GM21576 (cell line): ENCODE data around the gene AMPD3.

Experiments used
- ATAC-seq: cut with Tn5 transposase; IDR thresholded peaks from one replicate; pipeline ENCODE4 v1.9.1; 2021; ENCODE audit warnings: mild to moderate bottlenecking, moderate library complexity; ENCODE audit not compliant: unreplicated experiment

Gene AMPD3

DNA sequence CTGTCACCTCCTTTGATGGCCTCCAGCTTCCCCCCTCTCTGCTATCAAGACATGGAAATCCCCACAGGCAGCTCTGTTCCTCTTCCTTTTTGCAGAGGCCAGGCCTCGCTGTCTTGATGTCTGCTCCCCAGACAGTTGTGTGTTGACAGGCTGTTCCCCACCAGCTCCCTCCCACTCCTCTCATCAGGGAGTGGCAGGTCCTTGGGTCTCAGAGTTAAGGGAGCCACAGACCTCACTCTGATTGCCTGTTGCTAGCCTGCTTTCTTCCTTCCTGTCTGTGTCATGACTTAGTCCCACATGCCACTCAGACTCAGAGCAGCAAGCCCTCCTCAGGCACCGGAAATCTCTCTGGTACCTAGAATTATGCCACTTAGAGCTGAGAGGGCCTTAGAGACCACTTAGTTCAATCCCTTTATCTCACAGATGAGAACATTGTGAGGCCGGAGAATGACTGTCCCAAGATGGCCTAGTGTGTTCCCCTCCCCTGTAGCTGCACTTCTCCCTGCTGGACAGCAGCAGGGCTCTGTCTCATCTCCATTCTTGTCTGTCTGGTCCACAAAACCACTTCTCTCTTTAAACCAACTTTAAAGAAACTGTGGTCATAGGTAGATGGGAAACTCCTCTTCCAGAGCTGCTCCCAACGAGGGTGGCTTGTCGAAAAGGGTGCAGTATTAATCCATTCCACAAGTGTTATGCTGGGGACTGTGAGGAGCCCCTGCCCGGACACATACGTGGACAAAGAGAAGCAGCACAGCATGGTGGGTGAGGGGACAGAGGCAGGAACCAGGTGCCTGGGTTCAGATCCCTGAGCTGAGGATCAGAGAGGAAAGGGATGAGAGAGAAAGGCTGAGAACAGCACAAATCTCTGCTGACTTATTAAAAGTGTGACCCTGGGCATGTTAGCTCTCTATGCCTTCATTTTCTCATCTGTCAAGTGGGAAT lies 4.2 kb downstream of the AMPD3 start:
- peak; percentile 45 for ATAC-seq

- ATAC-seq, result peak; percentile 26
Observed at GRCh38 chr11:10460611-10461275, 5.7 kb downstream of the AMPD3 start.

DNA sequence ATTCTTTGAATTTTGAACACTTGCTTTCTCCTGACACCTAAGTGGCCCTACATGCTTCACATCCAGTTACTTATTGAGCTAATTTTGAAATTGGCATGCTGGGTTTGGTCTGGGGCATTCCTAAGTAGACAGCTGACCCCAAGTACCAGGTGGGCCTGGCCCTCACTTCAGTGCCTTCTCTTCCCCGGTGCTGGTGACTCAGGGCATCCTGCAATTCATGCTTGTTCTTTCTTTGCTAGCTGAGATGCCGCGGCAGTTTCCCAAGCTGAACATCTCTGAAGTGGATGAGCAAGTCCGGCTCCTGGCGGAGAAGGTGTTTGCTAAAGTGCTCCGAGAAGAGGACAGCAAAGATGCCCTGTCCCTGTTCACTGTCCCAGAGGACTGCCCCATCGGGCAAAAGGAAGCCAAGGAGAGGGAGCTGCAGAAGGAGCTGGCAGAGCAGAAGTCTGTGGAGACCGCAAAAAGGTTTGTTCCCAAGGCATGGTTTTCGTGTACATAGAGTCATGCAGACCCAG lies 6.3 kb downstream of the AMPD3 start:
- no peak for ATAC-seq

- ATAC-seq, result no peak
Observed at GRCh38 chr11:10462746-10463300, 7.8 kb downstream of the AMPD3 start.

- ATAC-seq, result no peak
Observed at GRCh38 chr11:10473371-10473770, 18.3 kb downstream of the AMPD3 start.

GRCh38 chr11:10474551-10474950 lies 19.5 kb downstream of the AMPD3 start:
- ATAC-seq, result no peak

DNA sequence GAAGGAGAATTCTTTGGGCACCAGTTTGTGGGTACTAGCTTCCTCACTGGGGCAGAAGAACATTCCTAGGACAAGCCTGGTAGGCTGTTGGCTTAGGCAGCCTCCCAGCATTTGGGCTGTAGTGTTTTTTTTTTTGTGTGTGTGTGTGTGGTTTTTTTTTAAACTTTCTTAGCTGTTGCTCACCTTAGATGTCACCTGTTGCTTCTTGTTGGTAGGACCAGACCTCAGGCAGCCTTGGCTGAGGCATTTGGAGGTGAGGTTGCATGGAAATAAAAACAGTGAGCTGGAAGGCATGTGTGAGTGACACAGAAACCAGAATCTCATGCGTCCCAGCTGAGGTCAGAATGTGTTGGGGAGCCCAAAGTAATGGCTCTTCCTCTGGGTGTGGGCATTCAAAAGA lies 21.3 kb downstream of the AMPD3 start:
- no peak for ATAC-seq

- ATAC-seq, result no peak
Observed at GRCh38 chr11:10476927-10477689, 22.0 kb downstream of the AMPD3 start.

GRCh38 chr11:10477690-10478046 lies 22.6 kb downstream of the AMPD3 start:
- no peak for ATAC-seq

GRCh38 chr11:10478066-10478465 lies 23.0 kb downstream of the AMPD3 start:
- ATAC-seq, result no peak

GRCh38 chr11:10478574-10479550 lies 23.8 kb downstream of the AMPD3 start:
- no peak for ATAC-seq

DNA sequence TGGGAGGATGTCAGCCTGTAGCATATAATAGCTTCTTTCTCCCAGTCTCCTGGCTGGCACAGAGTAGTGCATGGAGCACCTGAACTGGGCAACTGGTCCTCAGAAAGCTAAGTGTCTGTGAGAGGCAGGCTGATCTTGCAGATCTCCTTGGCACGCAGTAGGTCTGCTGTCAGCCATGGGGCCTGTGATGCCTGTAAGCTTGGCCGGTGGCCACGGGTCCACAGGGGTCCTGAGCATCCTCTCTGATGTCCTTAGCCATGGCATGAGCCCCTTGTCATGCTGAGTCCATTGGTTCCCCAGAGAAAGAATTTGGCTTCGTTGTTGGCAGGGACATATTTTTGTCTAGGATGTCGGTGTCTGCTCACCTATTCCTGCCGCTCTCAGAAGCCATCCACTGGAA lies 25.0 kb downstream of the AMPD3 start:
- no peak for ATAC-seq

- ATAC-seq, result no peak
Observed at GRCh38 chr11:10480760-10481159, 25.7 kb downstream of the AMPD3 start.

DNA sequence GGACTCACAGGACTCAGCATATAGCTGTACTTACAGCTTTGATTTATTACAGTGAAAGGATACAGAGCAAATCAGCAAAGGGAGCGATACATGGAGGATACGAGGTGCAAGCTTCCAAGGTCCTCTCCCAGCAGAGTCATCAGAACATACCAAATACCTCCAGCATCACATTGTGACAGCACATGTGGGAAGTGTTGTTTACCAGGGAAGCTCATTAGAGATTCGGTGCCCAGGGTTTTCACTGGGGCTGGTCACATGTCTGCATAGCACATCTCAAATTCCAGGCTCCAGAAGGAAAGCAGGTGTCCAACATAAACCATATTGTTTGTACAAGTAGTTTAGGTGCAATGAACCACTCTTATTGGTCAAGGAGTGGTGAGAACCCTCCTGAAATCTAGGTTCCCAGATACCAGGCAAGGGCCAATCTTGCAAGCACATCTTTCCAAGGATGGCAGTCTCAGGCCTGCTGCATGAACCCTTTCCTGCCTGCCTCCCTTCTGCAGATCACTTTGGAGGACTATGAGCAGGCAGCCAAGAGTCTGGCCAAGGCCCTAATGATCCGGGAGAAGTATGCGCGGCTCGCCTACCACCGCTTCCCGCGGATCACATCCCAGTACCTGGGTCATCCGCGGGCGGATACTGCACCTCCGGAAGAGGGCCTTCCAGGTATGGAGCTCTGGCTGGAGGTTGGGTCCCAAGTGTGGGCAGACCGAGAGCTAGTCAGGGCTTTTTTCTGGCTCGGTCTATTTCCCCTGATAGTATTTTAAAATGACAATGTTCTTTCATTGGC lies 26.7 kb downstream of the AMPD3 start:
- ATAC-seq, result no peak

- no peak for ATAC-seq
Observed at GRCh38 chr11:10483174-10483573, 28.1 kb downstream of the AMPD3 start.

DNA sequence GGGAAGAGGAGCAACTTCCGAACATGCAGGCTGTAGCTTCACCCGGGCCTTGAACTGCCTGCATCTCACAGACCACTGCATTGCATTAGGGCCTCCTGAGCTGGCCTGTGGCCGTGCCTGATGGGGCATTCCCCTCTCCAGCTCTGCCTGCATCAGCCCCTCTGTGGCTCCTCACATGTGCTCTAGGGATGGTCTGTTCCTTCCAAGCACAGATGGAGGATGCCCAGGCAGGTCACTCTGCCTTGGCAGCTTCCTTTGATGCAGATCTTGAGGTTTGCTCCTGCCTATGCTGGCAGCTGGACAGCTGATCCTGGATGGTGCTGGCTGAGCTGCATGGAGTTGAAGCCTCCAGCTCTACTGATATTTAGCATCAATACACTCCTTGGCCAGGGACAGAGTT lies 28.5 kb downstream of the AMPD3 start:
- ATAC-seq, result no peak

- no peak for ATAC-seq
Observed at GRCh38 chr11:10484461-10485180, 29.6 kb downstream of the AMPD3 start.

GRCh38 chr11:10485646-10486045 lies 30.6 kb downstream of the AMPD3 start:
- ATAC-seq, result no peak
